Measurements from ENCODE around the gene MCM10.

- TF ChIP-seq EZH2 (IDR thresholded peaks at IDR 0.05; ENCODE audit: insufficient read depth, poor library complexity, severe bottlenecking), result no peak
- no peak for TF ChIP-seq EZH2phosphoT487 (IDR thresholded peaks at IDR 0.05; ENCODE audit: insufficient read depth, low read depth)
These were observed 47.8 kb upstream of the MCM10 start for GRCh38 chr10:13113544-13113943.

Measured in GM23248 (cell line).